Skeletal muscle satellite cell (primary cell): Measurements from ENCODE around the gene SFMBT2. TPM values are rescaled to one million over a fixed set of nuclear protein-coding genes. Genes with fewer than 3 reads are reported as not detected.

Experiments
- H3K27me3 ChIP-seq: 2 replicates; pipeline ENCODE4 v1.7.0; 2013; ENCODE audit warnings: low read length; ENCODE audit not compliant: control insufficient read depth, insufficient read depth
- H3K36me3 ChIP-seq: 2 replicates; pipeline ENCODE4 v1.7.0; 2013; ENCODE audit warnings: mild to moderate bottlenecking, control low read depth, low read length; ENCODE audit not compliant: insufficient read depth
- H3K4me1 ChIP-seq: 2 replicates; pipeline ENCODE4 v1.7.0; 2013; ENCODE audit warnings: low read length; ENCODE audit not compliant: control insufficient read depth, insufficient read depth
- H3K4me2 ChIP-seq: 2 replicates; pipeline ENCODE4 v1.7.0; 2013; ENCODE audit warnings: mild to moderate bottlenecking, low read length
- H3K4me3 ChIP-seq: 2 replicates; pipeline ENCODE4 v1.7.0; 2013; ENCODE audit warnings: low read length
- H3K9ac ChIP-seq: 2 replicates; pipeline ENCODE4 v1.7.0; 2013; ENCODE audit warnings: mild to moderate bottlenecking, low read depth, low read length, moderate library complexity
- H3K9me3 ChIP-seq: replicated peaks from 2 replicates; pipeline ENCODE4 v1.7.0; 2013; ENCODE audit warnings: mild to moderate bottlenecking, control low read depth, low read length
- small RNA-seq: library from RNA; depleted of rRNA; stranded (forward); fragments of <200 nt; gene quantifications from one replicate; pipeline ENCODE3, GENCODE V24; 2012

Gene SFMBT2

DNA sequence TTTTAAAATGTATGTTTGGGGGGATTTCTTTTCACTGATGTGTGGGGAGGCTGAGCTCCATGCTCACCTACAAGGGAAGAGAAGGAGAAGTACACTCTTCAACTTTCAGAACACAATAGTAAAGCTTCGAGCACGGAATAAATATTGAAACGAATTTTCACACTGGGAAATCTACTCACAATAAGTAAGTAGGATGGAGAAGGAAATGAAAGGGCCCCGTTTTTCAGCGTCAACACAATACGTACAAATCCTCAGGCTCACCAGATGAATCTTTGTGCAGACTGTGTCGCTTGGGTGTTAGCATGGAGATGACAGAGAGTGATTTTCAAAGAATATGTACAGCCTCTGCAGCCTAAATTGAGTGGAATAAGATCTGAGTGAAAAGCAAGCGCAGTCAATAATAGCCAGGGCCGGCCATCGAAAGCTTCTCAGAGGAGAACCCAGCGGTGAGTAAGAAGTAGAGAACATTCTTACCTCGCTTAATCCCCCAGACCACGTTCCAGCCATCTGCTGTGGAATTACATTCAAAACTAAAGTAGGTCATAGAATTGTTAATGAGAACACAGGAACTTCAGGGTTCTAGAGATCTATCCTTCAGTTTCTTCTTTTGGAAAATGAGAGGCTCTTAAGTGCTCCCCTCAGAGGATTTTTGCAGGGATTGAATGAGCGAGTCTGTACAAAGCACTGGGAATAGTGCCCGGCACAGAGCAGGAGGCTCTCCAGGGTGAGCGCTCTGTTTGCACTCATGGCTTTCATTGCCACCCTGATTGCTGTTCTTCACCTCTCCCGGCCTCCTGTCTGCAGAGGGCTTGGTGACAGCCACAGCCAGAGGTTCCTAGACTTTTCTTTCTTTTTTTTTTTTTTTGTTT is 292.8 kb downstream of the SFMBT2 start:
- Histone ChIP-seq H3K4me1 (no peaks in the 10 kb centered on the region), H3K9ac (no peak overlapping the region), H3K36me3 (no peaks in the 10 kb centered on the region), H3K4me3 (no peak overlapping the region), H3K4me2 (no peak overlapping the region), H3K27me3 (peaks cover 15% of the 10 kb centered on the region), H3K9me3 (no peaks in the 10 kb centered on the region)

DNA sequence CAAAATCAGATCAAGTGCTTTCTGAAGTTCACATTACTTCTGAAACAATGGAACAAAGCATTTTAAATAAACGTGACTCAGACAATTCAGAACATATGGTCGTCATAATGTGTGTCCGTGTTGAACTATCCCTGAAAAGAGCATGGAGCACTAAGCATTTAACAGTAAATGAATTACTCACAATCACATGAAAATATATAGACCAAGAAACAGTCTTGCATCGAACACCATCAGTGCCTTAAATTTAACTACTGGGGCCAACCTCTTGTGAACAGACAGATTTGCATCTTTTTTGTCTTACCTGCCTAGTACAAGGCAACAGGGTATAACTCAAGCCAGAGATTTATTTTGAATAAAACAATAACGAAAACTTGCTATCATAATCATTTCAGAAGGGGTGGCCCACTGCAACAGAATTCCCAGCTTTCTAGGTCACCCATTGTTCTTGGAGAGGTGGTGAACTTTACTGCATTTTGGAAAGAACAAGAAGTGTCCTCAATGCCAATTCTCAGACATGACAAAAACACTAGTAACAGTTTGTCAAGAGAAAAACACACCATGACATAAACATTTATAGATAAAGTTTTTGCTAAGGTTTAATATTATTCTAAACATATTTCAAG is 293.5 kb downstream of the SFMBT2 start:
- Histone ChIP-seq H3K36me3 (no peaks in the 10 kb centered on the region), H3K4me2 (no peak overlapping the region), H3K9ac (no peak overlapping the region), H3K9me3 (no peaks in the 10 kb centered on the region), H3K4me1 (no peaks in the 10 kb centered on the region), H3K27me3 (peaks cover 10% of the 10 kb centered on the region), H3K4me3 (no peak overlapping the region)

GRCh38 chr10:7111561-7111960 is 299.3 kb downstream of the SFMBT2 start:
- H3K9me3 ChIP-seq, result no peaks in the 10 kb centered on the region
- peak overlapping the region; percentile 30 for H3K4me2 ChIP-seq
- no peak overlapping the region for H3K9ac ChIP-seq
- H3K4me3 ChIP-seq, result no peak overlapping the region
- peaks cover 23% of the 10 kb centered on the region for H3K4me1 ChIP-seq
- no peaks in the 10 kb centered on the region for H3K36me3 ChIP-seq
- no peaks in the 10 kb centered on the region for H3K27me3 ChIP-seq

DNA sequence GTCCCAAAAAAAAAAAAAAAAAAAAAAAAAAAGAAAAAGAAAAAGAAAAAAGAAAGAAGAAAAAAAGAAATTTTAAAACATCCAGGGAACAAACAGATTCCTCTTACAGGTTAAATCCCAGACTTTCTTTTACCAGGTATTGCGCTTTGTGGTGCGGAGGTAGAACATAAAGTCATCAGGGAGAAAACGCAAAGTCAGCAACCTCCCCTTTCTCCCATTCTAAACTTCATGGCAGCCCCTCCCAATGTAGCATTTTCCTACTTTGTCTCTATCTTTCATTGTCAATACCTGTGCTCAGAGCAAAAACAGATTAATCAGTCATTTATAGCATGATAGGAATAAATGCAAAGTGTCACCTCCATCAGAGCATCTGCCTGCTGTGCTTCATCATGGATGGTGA is 299.7 kb downstream of the SFMBT2 start:
- Histone ChIP-seq H3K4me2 (peak overlapping the region; percentile 30), H3K36me3 (no peaks in the 10 kb centered on the region), H3K4me1 (peaks cover 23% of the 10 kb centered on the region), H3K4me3 (no peak overlapping the region), H3K9ac (no peak overlapping the region), H3K27me3 (no peaks in the 10 kb centered on the region), H3K9me3 (no peaks in the 10 kb centered on the region)

Small RNA genes lying within 50 kb of the gene (small RNA-seq; reads per million reads assigned to genes)
- gene AL590095.2 (not detected), gene COX6CP17 (not detected)
